NCI-H1048 (cell line): ENCODE results near the gene ZMYND11.
"Not testable (repeated sequence)": the region's sequence is repeated elsewhere in the genome, so short reads cannot be mapped to it uniquely, and the experiment has no call there.

ENCODE experiments used
- DNase-seq: peaks from one replicate; lab custom pipeline; 2025; lab: John Stamatoyannopoulos, UW

ZMYND11 gene

DNA sequence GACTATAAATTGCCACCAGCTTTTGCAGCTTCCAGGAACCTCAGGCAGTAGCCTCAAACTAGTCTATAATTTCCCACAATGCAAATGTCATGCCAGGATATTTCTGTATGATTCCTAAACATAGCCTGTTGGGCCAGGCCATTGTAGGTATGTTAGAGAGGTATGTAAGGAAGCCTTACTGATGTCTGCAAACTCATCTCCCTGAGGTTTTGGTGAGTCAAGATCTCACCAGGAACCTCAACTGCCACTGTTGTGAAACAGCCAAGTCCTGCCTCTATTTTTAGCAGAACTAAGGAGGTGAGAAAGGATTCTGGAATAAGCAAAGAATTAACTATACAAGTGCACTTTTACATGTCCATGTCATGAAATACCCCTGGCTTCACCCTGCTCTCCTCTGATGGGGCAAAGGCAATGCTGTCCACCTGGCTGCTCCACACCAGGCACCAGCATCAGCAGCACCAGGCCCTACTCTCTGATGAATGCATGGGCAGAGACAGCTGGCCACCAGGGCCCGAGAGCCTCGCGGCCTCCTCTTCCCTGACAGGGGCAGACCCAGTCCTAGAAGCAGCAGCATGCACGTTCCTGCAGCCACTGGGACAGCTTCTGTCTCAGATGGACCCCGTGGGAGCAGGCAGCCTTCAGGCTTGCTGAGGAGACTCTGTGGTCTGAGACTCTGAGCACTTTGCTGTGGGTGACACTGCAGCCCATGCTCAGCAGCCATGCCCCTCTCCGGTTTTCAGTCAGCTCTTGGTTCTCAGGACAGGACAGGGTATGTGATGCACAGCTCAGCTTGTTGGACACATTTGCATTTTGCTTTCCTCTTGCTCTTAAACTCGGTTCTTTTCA, 147.3 kb downstream of the ZMYND11 start:
- no peak for DNase-seq

DNA sequence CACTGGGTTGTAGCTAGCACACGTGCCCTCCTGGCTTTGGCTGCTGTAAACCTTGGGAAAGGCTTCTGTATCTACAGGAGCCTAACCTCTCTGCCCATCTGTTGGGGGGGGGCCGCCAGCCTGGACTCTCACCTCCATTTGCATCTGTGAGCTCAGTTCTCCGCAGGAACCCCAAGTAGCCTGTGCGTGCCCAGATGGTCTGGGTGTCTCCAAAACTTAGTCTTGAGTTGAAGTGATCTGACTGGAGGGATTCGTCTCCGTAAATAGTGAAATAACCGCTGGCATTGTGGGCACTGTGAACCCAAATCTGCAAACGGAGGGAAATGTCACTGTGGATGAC, 147.9 kb downstream of the ZMYND11 start:
- DNase-seq: no peak

DNA sequence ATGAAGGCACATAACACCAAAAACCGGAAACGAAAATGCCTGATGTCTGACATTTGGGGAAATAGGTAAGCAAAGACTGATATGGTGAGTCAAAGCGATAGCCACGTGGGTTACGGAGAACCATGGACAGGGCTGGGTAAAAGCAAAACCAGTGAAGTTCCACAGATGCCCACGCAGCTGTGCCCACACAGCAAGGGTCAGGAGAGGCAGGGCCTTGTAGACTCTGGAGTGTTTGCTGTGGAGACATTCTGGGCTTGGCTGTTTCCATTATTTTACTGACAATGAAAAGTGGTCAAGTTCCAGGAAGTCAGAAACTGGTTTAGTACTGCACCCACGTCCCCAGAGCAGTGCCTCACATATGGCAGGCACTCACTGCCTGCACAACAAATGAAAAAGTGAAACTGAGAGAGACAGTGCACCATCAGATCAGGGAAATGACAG, 148.7 kb downstream of the ZMYND11 start:
- DNase-seq: no peak

DNA sequence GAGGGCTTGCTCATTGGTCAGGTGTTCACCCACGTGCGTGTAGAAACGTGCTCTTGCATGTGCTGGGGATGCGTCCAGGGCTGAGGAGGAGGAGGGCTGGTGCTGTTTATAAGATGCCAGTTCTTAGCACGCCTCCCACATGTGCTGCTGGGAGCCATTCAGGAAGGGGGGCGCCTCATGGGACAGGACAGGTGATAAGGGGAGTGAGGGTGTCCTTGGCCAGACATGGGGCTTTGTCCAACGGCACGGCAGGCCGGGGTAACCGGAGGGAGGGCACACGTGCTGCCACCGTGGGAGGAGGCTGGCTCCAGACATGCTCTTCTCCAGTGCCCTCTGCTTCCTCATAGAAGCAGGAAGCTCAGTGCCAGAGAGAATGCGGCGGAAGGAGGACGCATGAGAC, 150.0 kb downstream of the ZMYND11 start:
- DNase-seq: no peak

DNA sequence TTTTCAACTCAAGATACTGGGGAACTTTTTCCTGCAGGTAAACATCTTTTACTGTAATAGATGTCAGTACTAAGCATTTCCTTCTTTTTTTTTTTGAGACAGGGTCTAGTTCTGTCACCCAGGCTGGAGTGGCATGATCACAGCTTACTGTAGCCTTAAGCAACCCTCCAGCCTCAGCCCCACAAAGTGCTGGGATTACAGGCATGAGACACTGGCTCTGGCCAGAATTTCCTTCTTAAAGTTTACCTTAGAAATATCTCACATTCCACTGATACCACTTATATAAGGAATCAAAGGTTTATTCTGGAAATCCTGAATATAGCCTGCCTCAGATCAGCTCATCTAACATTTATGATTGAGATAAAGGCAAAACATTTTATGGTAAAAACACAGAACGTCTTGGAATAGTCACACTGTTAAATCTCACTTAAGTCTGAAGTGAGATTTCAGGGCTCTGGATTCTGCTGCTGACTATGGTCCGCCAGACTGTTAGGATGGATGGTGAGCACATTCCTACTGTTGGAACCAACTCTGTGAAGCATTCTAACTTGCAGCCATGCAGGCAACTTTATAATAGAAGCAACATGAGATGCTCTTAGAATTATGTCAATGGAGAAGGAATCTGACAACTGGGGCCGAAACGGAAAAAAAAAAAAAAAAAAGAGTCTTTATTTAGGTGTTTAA, 151.9 kb downstream of the ZMYND11 start:
- DNase-seq: no peak

DNA sequence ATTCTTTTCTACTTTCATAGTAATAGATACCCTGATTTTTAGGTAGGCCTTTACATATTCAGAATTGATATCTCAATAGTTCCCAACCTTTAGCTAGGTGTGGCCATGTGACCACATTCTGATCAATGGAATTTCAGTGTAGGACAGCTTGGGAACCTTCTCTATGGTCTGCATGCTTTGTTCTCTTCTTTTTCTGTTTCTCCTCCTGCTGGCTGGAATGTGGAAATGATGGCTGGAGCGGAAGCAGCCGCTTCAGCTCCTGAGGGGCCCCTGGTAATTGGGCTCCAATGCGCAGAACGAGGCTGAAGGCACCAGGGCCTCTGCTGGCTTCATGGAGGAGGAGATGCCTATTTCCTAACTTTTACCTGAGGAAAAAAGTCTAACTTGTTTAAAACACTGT, 152.6 kb downstream of the ZMYND11 start:
- DNase-seq: no peak

DNA sequence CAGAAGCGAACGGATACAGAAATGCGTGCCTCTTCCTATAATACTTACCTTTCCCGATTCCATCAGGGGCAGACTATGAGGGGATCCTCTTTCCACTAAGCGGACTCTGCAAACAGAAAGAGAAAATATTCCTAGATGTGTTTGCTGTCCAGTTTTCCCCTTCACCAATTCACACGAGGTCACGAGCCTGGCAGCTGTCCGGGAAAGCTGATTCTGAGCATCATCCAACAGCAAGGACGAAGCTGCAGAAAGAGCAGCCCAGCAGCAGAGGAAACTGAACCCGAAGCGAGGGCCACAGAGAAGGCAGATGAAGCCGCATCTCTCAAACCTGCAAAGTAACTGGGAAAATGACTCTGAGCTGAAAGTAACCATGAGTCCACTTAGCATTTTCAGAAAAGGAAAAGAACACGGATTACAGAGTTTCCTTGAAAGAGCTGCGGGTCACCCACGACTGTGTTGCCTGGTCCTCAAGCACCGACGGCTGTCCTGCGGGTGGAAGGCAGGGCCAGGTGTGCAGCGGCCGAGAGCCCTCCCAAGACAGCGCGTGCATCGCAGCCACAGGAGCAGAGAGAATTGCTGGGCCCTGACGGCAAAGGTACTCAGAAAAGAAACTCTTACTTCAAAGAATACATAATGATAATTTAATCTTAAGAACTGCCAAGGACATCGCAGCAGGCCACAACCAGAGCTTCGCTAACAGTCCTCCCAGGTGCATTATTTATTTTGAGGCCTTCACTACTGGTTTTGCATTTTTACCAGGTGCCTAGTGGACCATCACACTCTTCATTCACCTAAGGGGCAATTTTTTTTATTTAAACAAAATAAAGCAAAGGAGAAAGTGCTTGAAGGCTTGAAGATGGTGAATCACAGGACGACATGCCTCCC, 153.3 kb downstream of the ZMYND11 start:
- DNase-seq: no peak

DNA sequence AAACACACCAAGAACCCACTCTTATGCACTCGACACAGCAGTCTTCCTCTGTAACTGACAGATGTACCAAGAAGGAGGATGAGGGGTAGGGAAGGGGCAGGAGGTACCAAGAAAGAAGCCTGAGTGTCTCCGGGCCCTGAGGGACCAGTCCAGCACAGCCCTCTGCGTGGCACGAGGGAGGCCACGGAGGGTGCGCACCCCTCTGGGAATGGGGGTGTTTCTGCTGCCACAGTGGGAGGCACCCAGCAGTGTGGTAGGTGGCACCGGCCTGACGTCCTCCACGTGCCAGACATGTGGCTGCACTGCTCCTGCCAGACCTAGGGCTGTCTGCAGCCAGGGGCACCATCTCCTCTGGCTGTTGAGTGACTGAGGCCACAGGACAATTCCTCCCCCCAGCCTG, 154.3 kb downstream of the ZMYND11 start:
- DNase-seq: no peak

DNA sequence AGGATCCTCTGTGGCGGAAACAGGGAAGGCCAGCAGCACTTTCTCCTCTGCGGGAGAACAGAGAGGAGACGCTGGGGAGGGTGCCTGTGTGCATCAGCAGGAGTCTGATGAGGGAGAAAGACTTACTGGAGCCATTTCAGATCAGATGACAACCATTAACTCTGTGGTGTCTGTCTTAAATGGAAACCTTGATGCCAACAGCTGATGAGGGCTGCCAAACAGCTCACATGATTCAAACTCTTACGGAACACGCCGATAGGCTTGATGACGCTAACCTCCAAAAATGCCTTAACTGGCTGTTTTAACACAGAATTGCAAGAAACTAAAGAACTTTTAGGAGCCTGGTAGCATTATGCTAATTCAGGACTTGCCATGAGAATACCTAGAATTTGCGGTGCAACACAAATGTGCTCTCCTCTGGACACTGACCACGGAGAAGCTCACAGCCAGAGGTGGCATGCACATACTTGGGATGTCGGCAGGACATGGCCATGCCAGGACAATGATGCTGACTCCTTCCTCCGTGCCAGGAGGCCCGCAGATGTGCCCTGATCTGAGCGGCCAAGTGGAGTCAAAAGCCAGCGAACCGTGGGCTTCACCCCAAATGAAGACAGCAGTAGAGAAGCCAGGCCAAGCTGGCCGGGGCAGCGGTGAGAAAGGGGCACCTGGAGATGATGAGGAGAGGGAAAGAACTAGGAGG, 154.9 kb downstream of the ZMYND11 start:
- DNase-seq: no peak

DNA sequence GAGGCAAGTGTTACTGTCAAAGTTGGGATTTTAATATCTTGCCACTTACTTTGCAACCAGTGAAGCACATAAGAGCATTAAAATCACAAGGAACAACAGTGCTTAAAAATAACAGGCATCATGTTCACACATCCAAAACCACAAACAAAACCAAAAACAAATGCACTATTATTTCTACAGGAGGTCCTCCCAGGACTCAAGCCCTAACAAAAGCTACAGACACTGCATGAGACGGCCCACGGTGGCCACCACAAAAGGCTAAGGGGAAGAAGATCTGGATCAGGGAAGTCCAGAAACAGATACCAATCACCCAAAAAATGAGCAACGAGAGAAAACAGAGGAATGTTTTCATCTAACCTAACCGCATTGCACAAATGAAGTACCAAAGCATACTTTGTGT, 158.4 kb downstream of the ZMYND11 start:
- DNase-seq: no peak

DNA sequence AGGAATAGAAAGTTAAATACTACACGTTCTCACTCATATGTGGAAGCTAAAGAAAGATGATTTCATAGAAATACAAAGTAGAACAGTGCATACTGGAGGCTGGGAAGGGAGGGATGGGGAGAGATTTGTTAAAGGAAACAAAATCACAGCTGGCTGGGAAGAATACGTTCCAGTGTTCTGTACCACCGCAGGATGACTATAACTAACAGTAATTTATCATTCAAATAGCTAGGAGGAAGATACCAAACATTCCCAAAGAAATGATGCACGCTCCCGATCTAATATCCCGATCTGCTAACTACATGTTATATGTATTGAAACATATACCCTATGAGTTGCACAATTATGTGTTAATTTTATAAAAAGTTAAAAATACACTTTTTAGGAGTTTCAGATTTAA, 162.3 kb downstream of the ZMYND11 start:
- DNase-seq: no peak

DNA sequence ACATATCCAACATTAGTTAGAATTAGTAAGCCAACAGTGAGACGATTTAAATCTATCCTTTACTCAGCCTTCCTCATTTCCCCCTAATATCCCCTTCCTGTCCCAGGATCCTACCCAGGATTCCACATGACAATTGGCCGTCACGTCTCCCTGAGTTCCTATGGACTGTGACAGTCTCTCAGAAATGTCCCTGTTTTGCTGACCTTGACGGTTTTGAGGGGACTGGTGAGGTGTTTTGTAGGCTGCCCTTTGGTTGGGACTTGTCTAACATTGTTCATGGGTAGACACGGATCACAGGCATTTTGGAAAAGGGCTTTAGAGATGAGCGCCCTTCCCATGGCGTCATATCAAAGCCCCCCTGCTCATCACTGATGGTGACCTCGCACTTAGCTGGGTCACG, 162.8 kb downstream of the ZMYND11 start:
- no peak for DNase-seq

DNA sequence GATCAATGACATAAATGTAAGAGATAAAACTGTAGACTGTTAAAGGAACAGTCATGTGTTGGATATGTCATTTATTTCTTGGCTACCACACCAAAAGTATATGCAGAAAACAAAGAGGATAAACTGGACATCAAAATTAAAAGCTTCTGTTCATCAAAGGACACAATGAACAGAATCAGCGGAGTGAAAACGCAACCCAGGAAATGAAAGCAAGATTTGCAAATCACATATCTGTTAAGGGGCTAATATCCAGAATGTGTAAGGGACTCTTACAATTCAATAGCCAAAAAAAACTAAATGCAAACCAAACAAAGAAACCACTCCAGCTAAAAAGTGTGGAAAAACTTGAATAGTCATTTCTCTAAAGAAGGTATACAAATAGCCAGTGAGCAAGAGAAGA, 164.3 kb downstream of the ZMYND11 start:
- DNase-seq: no peak

DNA sequence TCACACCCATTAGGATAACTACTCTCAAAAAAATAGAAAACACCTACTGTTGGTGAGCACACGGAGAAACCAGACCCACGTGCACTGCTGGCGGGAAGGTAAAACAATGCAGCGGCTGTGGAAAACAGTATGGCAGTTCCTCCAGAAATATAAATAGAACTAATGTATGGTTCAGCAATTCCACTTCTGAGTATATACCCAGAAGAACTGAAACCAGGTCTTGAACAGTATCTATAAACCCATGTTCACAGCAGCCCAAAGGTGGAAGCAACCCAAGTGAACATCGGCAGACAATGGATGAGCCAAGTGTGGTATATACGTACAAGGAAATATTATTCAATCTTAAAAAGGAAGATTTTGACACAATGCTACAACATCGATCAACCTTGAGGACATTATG, 164.7 kb downstream of the ZMYND11 start:
- no peak for DNase-seq

DNA sequence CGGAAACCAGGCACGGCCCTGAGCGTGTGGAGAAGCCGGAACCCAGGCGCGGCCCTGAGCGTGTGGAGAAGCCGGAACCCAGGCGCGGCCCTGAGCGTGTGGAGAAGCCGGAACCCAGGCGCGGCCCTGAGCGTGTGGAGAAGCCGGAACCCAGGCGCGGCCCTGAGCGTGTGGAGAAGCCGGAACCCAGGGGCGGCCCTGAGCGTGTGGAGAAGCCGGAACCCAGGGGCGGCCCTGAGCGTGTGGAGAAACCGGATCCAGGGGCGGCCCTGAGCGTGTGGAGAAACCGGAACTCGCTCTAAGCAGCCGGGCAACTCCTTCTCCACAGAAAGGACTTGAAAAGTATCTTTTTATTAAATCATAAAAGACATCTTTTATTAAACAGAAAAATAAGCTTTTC, 165.3 kb downstream of the ZMYND11 start:
- not testable (repeated sequence) for DNase-seq

DNA sequence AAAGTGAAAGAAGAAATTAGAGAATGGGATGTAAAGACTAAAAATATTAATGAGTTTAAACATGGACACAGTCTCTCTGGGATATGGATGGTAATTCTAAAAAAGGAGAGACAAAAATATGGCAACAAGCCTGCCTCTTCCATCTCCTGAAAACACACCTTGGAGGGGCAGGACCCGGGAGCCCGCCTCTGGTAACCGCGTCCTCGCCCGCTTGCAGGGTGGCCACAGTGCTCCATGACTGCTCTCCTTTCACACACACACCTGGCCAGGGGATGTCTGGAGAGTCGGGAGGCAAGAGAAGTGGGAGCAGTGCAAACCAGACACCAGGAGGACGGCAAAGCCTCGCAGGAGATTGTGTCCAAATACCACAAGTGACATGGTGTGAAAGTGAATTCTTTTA, 166.3 kb downstream of the ZMYND11 start:
- DNase-seq: no peak
